IPS-20b (cell line): ENCODE results near the gene STAG3.
"Not testable (repeated sequence)": the region's sequence is repeated elsewhere in the genome, so short reads cannot be mapped to it uniquely, and the experiment has no call there.

Experiments used
- H3K27ac ChIP-seq: one replicate; pipeline ENCODE4 v1.5.1; 2013; ENCODE audit warnings: low read length
- H3K27me3 ChIP-seq: 2 replicates; pipeline ENCODE4 v1.6.1; 2013; ENCODE audit warnings: mild to moderate bottlenecking, low read length, inconsistent platforms; ENCODE audit not compliant: insufficient read depth
- H3K36me3 ChIP-seq: 2 replicates; pipeline ENCODE4 v1.6.1; 2013; ENCODE audit warnings: low read depth, mild to moderate bottlenecking, inconsistent platforms, low read length, moderate library complexity; ENCODE audit not compliant: insufficient read depth
- H3K4me1 ChIP-seq: 2 replicates; pipeline ENCODE4 v1.6.1; 2013; ENCODE audit warnings: mild to moderate bottlenecking, control low read depth, inconsistent platforms, low read length, moderate library complexity; ENCODE audit not compliant: insufficient read depth
- H3K4me3 ChIP-seq: 2 replicates; pipeline ENCODE4 v1.5.1; 2013; ENCODE audit warnings: mild to moderate bottlenecking, low read length, inconsistent platforms
- H3K9ac ChIP-seq: 2 replicates; pipeline ENCODE4 v1.6.1; 2013; ENCODE audit warnings: low read depth, mild to moderate bottlenecking, inconsistent platforms, low read length, moderate library complexity
- H3K9me3 ChIP-seq: 2 replicates; pipeline ENCODE4 v1.6.1; 2013; ENCODE audit warnings: mild to moderate bottlenecking, low read depth, low read length, inconsistent platforms; ENCODE audit not compliant: insufficient read depth

Gene STAG3

GRCh38 chr7:100208911-100209408, 31.2 kb downstream of the STAG3 start:
- Histone ChIP-seq H3K4me3 (no peak overlapping the region), H3K36me3 (no peaks in the 10 kb centered on the region), H3K9me3 (no peaks in the 10 kb centered on the region), H3K9ac (no peak overlapping the region), H3K4me1 (no peaks in the 10 kb centered on the region), H3K27ac (no peak overlapping the region), H3K27me3 (peaks cover 54% of the 10 kb centered on the region)

GRCh38 chr7:100209493-100209892, 31.8 kb downstream of the STAG3 start:
- Histone ChIP-seq H3K9ac (no peak overlapping the region), H3K9me3 (no peaks in the 10 kb centered on the region), H3K4me3 (no peak overlapping the region), H3K27me3 (peaks cover 58% of the 10 kb centered on the region), H3K4me1 (no peaks in the 10 kb centered on the region), H3K36me3 (no peaks in the 10 kb centered on the region), H3K27ac (no peak overlapping the region)

- no peak overlapping the region for H3K9ac ChIP-seq
- H3K4me1 ChIP-seq, result no peaks in the 10 kb centered on the region
- H3K27me3 ChIP-seq, result peaks cover 69% of the 10 kb centered on the region
- H3K27ac ChIP-seq, result no peak overlapping the region
- no peaks in the 10 kb centered on the region for H3K9me3 ChIP-seq
- H3K36me3 ChIP-seq, result no peaks in the 10 kb centered on the region
- no peak overlapping the region for H3K4me3 ChIP-seq
Observed at GRCh38 chr7:100210805-100211204, 33.1 kb downstream of the STAG3 start.

- H3K27ac ChIP-seq, result no peak overlapping the region
Observed at GRCh38 chr7:100211342-100211780, 33.6 kb downstream of the STAG3 start.

GRCh38 chr7:100212631-100213286, 35.0 kb downstream of the STAG3 start:
- no peaks in the 10 kb centered on the region for H3K4me1 ChIP-seq
- H3K9ac ChIP-seq, result no peak overlapping the region
- peaks cover 71% of the 10 kb centered on the region for H3K27me3 ChIP-seq
- no peaks in the 10 kb centered on the region for H3K36me3 ChIP-seq
- H3K27ac ChIP-seq, result no peak overlapping the region
- no peaks in the 10 kb centered on the region for H3K9me3 ChIP-seq
- H3K4me3 ChIP-seq, result no peak overlapping the region

More at GRCh38 chr7:100211342-100211780, 33.6 kb downstream of the STAG3 start:
- H3K27me3 ChIP-seq, result peaks cover 71% of the 10 kb centered on the region
- no peaks in the 10 kb centered on the region for H3K4me1 ChIP-seq
- no peaks in the 10 kb centered on the region for H3K36me3 ChIP-seq
- H3K9ac ChIP-seq, result no peak overlapping the region
- H3K4me3 ChIP-seq, result no peak overlapping the region
- H3K9me3 ChIP-seq, result no peaks in the 10 kb centered on the region

GRCh38 chr7:100213672-100214071, 36.0 kb downstream of the STAG3 start:
- no peaks in the 10 kb centered on the region for H3K4me1 ChIP-seq
- no peak overlapping the region for H3K9ac ChIP-seq
- peaks cover 65% of the 10 kb centered on the region for H3K27me3 ChIP-seq
- no peak overlapping the region for H3K4me3 ChIP-seq
- no peaks in the 10 kb centered on the region for H3K9me3 ChIP-seq
- H3K27ac ChIP-seq, result no peak overlapping the region
- H3K36me3 ChIP-seq, result no peaks in the 10 kb centered on the region

- H3K9ac ChIP-seq, H3K36me3 ChIP-seq, H3K27ac ChIP-seq, H3K4me1 ChIP-seq, H3K4me3 ChIP-seq, H3K9me3 ChIP-seq: not testable (repeated sequence)
- H3K27me3 ChIP-seq, result peaks cover 59% of the 10 kb centered on the region
Observed at GRCh38 chr7:100214356-100214755, 36.6 kb downstream of the STAG3 start.

- H3K36me3 ChIP-seq, result no peaks in the 10 kb centered on the region
- no peak overlapping the region for H3K4me3 ChIP-seq
- peaks cover 44% of the 10 kb centered on the region for H3K27me3 ChIP-seq
- no peaks in the 10 kb centered on the region for H3K4me1 ChIP-seq
- H3K27ac ChIP-seq, result no peak overlapping the region
- H3K9me3 ChIP-seq, result no peaks in the 10 kb centered on the region
- no peak overlapping the region for H3K9ac ChIP-seq
Observed at GRCh38 chr7:100215895-100216294, 38.2 kb downstream of the STAG3 start.

- not testable (repeated sequence) for H3K4me1 ChIP-seq, H3K9me3 ChIP-seq, H3K9ac ChIP-seq, H3K27ac ChIP-seq, H3K36me3 ChIP-seq, H3K4me3 ChIP-seq
- peaks cover 27% of the 10 kb centered on the region; the same call in 1 of the 2 replicates for H3K27me3 ChIP-seq
Observed at GRCh38 chr7:100217934-100218333, 40.2 kb downstream of the STAG3 start.

GRCh38 chr7:100219271-100219737, 41.6 kb downstream of the STAG3 start:
- H3K4me3 ChIP-seq, result no peak overlapping the region

GRCh38 chr7:100219801-100220585, 42.3 kb downstream of the STAG3 start, which contains the start of gene PVRIG:
TSS of gene PVRIG (plus strand) at chr7:100219949. CDS start at chr7:100219971, 22 bp downstream.
- H3K36me3 ChIP-seq, H3K4me1 ChIP-seq, H3K4me3 ChIP-seq, H3K27ac ChIP-seq, H3K9me3 ChIP-seq, H3K27me3 ChIP-seq, H3K9ac ChIP-seq: not testable (repeated sequence)

More at GRCh38 chr7:100219271-100219737, 41.6 kb downstream of the STAG3 start:
- no peak overlapping the region for H3K9ac ChIP-seq
- no peaks in the 10 kb centered on the region for H3K9me3 ChIP-seq
- H3K27ac ChIP-seq, result no peak overlapping the region
- H3K27me3 ChIP-seq, result peaks cover 14% of the 10 kb centered on the region; the same call in 1 of the 2 replicates
- no peaks in the 10 kb centered on the region for H3K36me3 ChIP-seq
- no peaks in the 10 kb centered on the region for H3K4me1 ChIP-seq
